Fibroblast of skin of right biceps (primary cell): ENCODE measurements around the gene RAP1GAP2.
"Not testable (repeated sequence)": the region's sequence is repeated elsewhere in the genome, so short reads cannot be mapped to it uniquely, and the experiment has no call there.

Experiments
- DNase-seq: peaks from one replicate; pipeline ENCODE4 v3.0.0-alpha.2; 2013

The RAP1GAP2 gene

DNA sequence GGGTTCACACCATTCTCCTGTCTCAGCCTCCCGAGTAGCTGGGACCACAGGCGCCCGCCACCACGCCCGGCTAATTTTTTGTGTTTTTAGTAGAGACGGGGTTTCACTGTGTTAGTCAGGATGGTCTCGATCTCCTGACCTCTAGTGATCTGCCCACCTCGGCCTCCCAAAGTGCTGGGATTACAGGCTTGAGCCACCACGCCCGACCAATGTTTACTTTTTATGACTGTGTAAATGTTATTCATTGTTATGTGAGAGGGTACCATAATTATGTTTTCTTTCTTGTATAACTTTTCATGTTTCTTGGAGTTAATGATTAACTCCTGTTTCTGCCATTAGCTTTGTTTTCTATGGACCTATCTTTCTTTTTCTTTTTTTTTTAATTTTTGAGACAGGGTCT lies 94.5 kb downstream of the RAP1GAP2 start:
- DNase-seq = not testable (repeated sequence)

DNA sequence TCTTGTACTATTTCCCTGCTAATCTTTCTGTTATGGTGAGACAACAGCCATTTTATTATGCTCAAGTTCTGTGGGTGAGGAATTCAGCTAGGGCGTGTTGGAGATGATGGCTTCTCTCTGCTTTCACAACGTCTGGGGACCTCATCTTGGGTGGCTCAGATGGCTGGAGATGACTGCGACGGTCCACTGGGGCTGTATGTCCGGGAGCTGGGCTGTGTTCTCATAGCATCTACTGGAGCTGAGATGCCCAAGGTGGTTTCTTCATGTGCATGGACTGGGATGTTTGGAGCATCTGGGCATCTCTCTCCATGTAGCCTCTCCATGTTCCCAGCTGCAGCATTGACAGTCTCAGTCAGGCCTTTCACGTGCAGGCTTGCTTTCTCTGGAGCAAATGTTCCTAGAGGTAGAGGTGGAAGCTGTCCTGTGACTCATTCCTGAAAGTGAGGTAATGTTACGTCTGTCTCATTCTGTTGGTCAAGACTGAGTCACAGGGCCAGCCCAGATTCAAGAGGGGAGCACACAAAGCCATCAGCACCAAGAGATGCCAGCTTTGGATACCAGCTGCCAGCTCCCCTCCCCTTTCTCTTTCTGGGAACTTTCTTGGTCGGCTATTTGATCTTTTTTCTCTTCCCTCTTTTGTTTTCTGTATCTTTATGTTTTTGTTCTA lies 96.2 kb downstream of the RAP1GAP2 start:
- peak; percentile 72 for DNase-seq

DNA sequence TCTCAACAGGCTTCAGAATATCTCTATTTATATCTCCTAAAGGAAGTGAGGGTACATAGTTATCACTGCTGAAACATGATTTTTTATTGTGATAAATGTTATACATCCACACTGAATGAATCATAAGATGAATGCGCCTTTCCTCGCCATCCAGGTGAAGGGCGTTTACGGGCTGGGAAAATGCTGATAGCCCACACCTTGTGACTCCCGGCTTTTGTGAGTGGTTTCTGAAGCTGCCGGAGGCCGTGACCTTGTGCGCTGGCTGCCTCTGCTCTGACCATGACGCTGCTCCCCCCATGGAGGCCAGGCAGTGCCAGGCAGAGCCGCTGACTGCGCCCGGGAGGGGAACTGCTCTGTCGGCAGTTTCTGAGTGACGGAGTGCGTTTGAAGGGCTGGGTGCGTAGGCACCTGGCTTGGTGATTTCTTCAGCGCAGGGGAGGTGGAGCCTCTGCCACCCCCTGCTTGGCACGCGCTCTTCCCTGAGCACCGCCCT lies 97.2 kb downstream of the RAP1GAP2 start:
- no peak for DNase-seq

DNA sequence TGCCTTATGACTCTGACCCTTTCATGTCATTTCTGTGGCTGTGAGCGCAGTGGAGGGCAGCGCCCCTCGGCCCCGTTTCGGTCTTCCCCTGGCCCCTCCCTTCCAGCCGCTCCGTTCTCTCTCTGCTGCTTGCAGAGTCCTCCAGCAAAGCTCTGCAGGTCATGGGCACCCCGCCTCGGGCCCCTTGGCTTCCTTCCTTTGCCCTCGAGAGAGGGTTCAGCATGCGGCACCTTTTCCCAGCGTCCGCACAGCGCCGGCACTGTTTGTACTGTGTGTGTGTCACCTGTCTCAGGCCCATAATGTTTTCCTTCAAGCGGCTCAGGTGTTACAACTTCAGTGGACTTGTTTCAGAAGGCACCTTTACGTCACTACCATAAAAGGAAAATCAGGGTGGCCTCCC lies 98.5 kb downstream of the RAP1GAP2 start:
- DNase-seq = no peak

DNA sequence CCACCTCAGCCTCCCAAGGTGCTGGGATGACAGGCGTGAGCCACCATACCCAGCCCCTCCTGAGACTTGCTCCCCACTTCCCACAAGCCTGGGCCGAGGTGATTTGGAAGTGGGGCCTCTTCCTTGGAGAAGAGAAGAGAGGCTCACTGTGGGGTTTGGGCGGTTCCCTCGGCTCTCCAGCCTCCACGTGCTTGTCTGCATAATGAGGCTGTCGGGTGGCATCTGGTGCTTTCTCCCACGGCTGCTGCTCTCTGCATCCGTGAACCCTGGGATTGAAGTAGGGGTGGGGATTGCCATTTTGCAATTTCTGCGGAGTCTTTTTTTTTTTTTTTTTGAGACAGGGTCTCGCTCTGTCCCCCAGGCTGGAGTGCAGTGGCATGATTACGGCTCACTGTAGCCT lies 101.4 kb downstream of the RAP1GAP2 start:
- DNase-seq = no peak

DNA sequence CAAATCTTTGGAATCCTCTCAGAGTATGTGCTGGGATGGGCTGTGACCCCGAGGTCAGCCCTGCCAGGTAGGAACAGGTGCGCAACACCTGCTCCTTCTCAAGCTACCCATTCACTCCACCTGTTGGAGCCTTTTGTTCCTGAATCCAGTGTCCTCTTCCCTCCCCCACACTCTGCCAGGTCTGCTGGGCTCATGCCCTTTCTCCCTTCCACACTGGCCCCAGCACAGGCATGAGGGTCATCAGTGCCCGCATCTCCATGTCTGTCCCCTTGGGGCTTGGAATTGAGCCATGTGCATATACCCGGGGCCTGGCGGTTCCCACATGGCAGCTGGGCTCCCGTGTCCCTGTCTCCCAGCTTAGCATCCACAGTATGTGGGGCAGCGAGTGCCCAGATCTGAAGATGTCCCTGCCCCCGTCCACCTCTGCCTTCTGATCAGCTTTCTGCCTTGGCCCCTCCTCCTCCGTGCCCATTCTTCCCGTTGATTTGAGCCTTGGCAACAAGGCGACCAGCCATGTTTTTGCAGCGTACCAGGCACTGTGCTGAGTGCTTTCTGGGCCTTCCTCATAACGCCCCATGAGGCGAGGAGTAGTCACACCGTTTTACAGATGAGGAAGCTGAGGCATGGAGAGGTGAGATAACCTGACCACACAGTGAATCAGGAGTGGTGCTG lies 102.2 kb downstream of the RAP1GAP2 start:
- no peak for DNase-seq

DNA sequence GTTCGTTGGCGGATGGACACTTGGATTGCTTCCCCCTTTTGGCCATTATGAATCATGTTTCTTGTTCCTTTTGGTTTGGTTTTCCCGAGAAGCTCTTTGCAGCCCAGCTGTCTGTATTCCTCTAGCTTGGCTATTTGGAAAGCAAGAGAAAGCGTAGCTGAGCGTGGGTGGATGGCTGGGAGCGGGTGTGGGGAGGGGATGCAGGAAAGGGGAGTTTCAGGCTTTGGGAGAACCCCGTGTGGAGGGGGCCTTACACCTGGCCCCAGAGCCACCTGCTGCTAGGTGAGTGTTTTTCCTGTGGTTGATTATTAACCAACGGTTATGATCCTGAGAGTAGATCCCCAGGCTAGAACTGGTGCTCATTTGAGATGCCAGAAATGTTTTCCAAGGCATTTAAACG lies 103.7 kb downstream of the RAP1GAP2 start:
- no peak for DNase-seq

DNA sequence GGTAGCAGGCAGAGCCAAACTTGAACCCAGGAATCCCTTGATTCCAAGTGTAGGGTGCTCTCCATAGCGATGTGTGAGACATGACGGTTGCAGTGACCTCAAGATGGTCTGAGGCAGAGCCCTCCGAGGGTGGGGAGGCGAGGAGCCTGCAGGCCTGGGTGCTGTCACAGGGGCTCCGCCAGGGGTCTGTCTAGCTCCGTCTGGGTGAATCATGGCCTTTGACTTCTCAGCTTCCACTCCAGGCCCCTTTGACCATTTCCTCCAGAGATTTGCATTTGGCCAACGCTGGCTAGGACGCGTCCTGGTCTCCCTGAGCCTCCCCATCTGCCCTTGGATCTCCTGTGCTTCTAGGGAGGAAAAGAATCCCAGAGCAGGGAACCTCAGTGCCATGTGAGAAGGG lies 104.6 kb downstream of the RAP1GAP2 start:
- no peak for DNase-seq

DNA sequence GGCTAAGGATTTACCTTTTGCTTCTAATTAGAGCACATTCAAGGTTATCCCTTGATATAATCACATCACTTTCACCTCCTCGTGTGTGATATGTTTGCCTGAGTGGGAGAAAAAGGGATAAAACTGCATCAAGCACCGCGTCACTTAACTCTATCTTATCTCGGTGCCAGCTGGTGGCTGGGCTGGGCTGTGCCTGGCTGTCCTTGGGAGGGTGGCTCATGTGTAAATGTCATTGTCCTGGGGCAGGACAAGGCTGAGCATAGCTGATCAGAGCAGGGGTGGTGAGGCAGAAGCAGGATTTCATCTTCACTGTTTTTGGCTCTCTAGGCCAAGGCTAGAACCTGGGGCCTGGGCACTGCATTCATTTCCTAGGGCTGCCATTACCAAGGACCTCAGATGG lies 105.3 kb downstream of the RAP1GAP2 start:
- no peak for DNase-seq

DNA sequence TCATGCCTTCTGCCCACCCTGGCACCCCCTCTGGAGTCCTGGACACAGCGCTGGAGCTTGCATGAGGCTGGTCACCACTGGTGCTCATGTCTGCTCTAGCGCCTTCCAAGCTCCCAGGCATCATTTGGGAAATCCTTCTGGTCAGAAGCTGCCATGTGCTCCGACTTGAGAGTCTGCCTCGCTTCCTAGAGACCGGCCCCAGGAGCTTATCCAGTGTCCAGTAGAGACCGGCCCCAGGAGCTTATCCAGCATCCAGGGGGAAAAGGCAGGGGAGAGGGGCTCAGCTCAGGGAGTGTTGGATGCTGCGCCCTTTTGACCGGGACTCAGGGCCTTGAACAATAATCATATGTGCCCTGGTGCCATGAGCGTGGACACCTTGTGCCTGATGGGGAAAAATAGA lies 106.3 kb downstream of the RAP1GAP2 start:
- no peak for DNase-seq

DNA sequence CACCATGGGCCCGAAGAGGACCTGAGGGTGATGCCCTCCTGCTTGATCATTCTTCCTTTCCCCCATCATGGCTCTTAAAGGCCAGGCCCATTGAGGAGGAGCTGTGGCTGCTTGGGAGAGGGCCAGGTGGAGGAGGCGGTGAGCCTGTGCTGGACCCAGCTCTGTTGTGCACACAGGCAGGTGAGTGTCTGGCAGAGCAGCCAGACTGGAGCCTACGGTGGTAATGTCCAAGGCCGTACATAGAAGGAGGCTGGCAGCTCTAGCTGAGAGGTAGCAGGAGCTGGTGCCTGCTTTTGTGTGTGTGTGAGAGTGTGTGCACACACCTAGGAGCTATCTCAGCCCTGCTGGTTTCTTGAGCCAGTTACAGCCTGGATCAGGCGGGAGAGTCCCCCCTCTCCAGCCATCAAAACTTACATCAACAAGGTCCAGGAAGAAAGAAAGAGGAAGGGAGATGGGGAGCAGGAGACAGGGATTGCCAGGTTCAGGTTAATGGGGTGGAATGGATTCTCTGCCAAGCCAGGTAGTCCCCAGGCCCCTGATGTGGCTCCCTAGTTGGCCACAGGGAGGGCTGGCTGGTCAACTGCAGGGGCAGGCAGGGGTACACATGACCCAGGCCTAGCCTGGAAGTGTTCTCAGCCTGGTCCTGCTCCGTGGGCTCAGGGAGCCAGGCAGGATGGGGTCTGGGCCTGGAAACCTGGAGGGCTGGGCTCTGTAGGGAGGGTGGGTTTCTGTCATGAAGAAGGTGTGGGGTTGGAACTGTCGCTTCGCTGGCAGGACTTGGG lies 107.1 kb downstream of the RAP1GAP2 start:
- no peak for DNase-seq

DNA sequence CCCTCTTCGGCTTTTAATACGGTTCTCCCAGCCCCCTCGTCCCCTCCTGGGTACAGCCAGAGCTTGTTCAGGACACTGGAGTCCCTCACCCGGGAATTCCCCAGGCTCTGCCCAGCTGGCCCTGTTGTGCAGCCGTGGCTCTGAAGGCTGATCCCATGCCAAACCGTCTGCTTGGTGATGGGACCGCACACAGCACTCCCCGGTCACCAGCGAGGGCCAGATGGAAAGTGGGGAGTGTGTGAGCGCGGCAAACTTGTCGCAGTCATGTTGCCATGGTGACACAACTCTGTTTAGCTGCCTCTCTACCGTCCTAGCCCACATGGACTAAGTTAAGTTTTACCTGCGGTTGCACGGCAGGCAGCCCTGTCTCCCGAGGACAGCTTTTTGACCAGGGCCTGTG lies 107.9 kb downstream of the RAP1GAP2 start:
- peak; percentile 15 for DNase-seq

DNA sequence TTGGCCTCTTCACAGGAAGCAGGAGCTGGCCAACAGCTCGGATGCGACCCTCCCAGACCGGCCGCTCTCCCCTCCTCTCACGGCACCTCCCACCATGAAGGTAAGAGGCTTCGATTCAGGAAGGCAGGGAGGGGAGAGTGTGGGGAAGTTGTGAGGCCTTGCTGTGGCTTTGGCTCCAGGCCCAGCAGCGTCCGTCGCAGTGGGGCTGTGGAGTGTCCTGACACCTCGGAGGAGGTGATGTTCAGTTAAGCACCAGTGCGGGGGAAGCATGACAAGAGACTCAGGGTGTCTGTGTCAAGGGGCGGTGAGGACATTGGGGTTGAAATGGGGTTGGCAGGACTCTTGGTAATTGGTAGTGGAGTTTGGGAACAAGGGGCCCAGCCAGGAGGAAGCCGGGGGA lies 109.0 kb downstream of the RAP1GAP2 start:
- DNase-seq = no peak

DNA sequence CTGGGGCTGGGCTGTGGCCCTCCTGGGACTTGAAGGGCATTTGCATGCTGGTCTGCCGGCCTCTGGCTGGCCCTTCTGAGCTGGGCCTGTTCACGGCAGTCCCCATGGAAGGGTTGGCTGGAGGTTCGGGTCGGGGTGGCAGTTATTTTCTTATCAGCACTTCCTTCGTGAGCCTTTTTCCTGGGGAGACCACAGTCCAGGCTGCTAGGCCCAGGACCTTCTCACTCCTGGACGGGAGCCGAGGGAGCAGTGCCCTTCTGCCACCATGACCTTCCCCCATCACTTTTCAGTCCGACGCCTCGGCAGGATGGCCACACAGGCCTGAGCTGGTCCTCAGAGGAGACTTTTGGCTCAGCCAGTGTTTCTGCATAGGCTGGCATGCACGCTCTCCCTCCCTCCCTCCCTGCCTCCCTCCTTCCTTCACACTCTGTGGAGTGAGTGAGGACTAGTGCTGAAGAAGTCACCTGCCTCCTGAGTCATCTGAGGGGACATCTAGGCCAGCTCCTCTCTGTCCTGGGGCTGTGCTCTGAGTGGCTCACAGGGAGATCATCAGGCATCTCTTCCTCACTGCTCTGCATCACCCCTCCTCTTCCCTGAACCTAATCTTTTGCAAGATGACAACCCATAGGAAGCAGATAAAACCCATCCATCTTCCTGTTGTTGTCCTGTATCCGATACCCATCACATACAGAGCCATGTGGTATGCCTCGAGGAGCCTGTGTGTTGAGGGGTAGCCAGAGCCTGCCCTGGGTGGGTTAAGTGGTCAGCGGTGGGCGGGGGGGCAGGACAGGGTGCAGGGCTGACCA lies 109.7 kb downstream of the RAP1GAP2 start:
- no peak for DNase-seq

DNA sequence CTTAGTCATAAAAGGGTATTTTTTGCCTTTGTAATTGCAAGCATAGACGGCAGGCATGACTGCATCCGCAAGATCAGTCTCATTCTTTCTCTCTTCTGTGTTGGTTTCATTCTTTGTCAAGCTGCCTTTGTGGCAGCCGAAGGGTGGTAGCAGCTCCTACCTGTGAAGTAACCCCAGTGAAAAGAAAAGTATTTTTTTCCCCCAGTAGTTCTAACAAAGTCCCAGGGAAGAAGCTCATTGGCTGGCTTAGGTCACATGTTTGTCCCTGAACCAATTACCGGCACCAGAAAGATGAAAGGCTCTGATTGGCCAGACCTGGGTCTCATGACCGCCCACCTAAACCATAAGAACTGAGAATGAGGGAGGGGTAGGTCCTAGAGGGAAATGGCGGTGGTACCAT lies 110.7 kb downstream of the RAP1GAP2 start:
- no peak for DNase-seq

DNA sequence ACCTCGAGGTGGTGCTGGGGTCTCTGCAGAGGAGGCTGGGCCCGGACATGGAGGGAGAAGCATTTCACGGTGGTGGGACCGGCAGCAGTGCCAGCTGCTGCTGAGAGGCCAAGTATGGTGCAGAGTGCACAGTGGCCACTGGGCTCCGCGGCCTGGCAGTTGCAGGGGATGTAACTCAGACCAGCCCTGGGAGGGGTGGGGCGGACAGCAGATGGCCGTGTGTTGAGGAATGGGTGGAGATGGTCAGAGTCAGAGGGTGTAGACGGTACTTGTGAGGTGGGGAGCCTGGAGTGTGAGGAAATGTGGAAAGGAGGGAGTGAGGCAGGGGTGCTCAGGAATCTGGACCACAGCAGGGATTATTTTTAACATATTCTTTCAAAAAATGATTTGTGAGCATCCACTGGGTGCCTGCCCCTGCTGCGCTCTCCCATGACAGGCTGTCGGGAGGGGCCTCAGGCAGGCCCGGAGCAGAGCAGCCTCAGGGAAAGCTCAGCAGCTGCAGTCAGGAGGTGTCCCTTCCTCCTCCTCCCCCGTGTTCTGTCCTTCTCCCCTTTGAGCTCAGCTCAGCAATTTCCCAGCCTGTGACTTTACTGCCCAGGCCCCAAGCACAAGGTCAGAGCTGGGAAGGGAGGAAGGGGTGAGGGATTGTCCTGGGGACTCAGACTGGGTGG lies 113.1 kb downstream of the RAP1GAP2 start:
- DNase-seq = no peak

DNA sequence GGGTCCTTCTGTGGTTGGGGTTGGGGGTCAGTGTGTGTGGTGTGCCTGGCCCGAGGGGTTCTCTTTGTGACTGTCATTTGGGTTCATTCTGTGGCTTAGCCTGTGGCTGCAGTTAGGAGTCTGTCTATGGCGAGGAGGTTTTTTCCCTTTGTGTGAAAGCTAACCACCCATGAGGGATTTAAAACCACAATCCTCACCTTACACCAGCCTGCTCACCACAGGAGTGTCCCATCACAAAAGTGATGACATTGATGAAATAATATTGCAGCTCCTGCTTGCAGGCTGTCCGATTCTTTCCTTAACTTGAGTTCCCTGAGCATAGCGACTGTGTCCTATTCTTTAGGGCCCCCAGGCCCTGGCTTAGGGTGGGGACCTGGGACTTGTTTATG lies 113.6 kb downstream of the RAP1GAP2 start:
- DNase-seq = no peak

DNA sequence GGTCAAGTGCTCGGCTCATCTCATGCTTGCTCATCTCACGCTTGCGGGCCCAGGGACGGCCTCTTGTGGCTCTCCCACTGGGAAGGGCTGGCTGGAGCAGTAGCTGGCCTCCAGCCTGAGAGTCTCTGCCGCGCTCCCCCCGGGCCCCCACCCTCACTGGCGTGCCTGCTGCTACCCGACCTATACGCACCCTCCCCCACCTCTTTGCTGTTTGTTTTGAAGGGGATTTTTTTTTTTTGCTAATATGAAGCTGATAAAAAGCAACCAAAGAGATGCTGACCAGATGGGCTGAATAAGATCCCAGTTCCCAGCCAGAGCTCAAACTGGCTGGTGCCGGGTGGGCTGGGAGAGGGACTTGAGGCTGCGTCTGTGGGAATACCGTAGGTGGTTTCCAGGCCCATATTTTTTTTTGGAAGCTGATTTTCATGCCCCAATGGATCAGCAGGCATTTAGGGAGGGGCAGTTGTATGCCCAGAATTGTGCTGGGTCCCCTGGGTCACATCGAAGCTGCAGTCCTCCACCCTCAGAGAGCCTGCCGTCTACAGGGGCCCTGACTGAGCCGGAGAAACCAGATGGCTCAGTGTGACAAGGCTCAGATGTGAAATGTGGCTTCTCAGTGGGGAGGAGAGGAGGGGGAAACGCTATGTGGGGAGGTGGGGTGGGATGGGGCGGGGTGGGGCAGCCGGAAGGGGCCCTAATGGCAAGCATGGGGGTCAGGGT lies 115.0 kb downstream of the RAP1GAP2 start:
- no peak for DNase-seq

DNA sequence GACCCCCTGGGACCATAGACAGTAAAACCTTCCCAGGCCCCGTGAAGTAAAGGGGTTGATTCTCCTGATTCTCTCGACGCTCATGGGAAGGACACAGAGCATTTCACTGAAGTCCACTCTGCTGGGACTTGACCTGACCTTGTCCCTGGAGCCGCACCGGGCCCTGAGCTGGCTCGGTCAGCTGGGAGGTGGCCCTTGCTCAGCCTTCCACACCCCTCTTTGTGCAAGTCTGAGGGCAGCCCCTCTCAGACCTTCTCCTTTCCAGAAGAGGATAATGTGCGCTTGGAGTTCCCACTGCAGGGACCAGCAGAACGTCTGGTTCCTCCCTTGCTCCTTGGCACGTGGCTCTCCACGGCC lies 115.5 kb downstream of the RAP1GAP2 start:
- DNase-seq = no peak

DNA sequence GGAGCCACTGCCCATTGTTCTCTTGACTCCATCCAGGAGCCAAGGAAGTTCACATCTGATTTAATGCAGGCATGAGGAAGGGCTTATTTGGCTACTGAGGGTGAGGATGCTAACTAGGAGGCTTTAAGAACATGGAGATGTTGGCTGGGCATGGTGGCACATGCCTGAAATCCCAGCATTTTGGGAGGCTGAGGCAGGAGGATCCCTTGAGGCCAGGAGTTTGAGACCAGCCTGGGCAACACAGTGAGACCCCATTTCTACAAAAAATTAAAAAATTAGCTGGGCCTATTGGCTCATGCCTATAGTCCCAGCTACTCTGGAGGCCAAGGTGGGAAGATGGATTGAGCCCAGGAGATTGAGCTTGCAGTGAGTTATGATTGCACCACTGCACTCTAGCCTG lies 116.5 kb downstream of the RAP1GAP2 start:
- no peak for DNase-seq

DNA sequence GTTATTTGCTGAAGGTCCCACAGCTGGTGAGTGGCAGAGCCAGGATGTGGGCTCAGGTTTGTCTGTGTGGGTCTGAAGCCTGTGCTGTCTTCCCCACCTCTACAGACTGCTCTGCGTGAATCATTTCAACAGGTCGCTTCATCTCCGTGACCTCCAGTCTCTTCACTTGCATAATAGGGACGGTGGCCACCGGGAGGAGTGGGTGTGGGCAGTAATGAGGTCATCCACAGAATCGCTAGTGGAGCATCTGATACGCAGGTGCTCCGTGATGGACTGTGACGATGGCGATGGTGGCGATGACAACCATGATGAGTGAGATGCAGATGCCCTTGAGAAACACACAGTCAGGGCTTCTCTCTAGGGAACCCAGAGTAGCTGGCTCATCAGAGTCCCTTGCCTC lies 120.2 kb downstream of the RAP1GAP2 start:
- DNase-seq = no peak

DNA sequence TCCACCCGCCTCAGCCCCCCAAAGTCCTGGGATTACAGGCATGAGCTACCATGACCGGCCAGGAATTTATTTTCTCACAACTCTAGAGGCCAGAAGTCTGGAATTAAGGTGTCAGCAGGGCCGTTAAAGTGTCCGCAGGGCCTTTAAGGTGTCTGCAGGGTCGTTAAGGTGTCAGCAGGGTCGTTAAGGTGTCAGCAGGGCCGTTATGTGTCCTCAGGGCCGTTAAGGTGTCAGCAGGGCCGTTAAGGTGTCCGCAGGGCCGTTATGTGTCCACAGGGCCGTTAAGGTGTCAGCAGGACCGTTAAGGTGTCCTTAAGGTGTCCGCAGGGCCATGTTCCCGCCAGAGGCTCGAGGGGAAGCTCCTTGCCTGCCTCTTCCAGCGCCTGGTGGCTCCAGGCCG lies 125.2 kb downstream of the RAP1GAP2 start:
- no peak for DNase-seq
